Stimulated activated CD4-positive, alpha-beta T cell treated with anti-CD3 and anti-CD28 coated beads, Interleukin-2, amount 100 ng/mL, for 4 hours (primary cell): Measurements from ENCODE around the gene PRXL2B.

Source experiments
- DNase-seq: peaks from one replicate; pipeline ENCODE4 v3.0.0-alpha.2; 2020; ENCODE audit warnings: low read depth

Gene PRXL2B

DNA sequence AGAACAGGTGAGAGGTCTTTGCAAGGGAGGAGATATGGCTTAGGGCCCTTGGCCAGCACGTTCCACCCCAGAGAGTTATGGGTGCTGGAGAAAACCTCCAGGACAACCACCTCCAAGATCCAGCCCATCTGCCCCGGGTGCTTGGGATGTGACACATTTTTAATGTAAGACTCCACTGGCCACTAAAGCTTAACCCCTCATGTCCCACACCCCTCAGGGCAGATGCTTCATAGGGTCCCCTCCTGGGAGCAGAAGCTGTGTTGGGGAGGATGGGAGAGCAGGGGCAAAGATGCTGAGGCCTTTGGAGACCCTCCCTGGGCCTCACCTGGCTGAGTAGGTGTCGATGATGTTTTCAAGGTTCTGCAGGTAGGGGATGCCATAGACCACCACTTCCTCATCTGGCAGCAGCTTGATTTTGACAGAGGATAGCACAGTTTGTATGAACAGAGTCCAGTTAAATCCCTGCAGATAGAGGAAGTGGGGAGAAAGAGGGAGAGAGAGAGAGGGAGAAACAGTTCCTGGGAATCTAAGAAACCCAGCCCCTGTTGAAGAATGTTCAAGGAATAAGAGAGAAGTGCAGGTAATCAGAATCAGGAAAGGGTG is 11.9 kb downstream of the PRXL2B start:
- DNase-seq = no peak

DNA sequence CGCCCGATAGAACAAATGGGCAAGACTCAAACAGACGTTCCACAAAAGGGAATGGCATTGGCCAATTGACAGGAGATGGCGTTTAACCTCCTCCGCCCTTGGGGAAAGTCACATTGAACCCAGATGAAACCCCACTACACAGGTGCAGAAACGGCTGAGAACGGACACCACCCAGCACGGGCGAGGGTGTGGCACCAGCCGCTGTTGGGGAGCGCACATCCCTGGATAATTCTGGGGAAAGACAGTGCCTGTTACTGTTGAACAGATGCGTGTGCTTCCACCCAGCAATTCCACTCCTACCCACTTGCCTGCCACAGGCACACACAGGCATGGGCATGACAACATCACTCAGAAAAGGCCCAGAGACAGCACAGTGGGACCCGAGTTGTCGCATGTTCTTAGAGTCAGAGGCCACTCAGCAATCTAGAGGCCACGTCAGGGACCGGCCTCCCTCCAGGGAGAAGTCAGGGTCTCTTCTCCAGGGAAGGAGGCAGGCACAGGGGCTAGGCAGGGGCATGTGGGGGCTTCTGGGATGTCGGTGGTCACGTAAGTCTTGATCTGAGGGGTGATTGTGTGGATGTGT is 15.2 kb downstream of the PRXL2B start:
- no peak for DNase-seq

DNA sequence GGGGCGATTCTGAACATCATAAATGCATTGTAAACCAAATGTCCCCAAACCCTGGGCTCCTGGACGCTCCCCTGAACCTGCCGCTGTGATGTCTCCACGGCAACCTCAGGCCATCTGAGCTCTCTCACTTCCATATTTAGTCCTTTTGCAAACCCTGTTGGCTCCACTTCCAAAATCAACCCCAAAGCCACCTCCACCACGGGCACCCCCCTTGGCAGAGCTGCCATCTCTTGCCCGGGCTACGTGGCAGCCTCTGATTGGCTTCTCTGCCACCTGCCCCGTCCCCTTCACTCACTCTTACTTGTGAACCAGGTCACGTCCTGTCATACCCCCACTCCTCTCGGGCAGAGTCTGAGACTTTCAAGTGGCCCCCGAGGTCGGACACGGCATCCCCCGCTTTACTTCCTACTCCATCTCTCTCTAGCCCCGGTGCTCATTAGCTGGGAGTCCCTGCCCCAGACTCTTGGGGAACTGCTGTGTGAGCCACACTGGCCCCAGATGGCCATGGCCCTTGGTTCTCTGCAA is 15.8 kb downstream of the PRXL2B start:
- no peak for DNase-seq

DNA sequence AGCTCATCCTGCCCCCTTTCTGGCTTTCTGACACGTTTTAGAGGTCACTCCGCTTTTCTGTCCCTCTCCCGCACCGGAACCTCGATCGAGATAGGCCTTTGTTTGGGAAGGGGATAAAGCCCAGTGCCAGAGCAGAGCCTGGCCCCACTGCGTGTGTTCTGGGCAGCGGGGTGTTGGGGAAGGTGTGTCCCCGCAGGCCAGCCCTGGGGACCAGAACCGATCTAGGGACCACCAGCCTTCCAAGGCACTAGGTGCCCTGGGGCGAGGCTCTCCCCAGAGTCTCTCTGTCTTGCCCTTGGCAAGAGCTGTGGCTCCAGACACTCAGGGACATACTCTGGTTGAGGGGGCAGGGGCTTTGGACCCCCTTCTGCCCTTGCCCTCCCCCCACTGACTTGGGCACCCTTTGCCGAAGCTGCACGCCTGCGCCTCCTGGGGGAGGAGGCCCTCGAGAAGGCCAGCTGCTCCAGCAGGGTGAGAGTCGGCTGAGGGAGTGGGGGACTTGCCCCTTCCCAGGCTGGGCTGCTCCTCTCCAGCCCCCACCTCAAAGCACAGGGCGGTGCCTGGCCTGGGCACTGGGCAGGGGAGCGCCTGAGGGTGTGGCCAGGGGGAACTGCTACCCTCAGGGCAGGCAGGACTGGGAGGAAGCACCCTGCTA is 16.4 kb downstream of the PRXL2B start:
- DNase-seq = no peak

DNA sequence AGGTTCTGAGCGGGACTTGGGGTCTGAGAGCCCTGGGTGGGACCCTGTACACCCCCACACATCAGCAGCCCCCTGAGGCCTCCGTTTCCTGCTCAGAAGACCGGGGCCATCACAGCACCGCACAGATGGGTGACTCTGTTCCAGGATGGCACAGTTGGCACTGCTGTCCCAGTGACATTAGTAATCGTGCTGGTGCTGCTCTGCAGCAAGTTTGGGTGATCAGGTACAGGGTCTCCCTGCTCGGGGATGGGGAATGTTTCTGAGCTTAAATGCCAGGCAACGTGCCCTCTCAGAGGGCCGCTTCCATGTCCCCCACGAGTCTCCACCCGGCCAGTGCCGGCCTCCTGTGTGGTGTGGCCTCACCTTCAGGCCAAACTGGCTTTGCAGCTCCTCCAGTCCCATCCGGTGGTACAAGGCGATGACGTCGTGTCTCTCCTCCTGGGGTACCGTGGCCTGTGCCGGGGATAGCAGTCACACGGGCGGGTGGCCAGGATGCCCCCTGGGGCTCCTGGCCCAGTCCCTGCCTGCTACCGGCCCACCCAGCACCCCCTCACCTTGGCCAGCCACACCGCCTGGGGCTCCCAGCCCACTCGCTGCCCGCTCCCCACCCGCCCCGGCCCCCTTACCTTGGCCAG is 17.1 kb downstream of the PRXL2B start:
- no peak for DNase-seq

DNA sequence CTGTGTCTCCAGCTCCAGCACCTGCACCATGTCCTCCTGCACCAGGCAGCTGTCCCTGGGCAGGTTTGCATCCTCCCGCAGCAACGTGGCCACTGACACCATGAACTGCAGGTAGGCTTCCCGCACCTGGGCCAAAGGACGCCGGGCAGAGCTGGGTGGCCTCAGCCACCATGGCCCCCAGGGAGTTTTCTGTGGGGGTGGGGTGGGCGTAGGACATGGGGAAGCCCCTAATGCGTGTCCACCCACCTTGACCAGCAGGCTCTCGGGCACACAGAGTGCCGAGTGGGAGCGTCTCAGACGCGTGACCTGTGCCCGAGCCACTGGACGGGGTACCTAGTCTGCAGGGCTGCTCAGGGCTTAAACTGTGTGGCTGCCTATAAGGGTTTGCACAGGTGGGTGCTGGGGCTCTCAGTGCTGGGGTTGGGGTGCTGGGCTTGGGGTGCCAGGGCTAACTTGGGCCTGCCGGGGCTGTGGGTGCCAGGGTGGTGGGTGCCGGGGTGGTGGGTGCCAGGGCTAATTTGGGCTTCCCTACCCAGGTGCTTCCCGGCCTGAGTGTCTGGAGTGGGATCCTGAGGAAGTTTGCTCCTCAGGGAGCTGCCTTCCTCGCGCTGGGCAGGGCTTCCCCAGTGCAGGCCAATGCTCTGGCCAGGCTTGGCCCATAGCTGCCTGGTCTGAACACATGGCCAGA is 17.7 kb downstream of the PRXL2B start:
- no peak for DNase-seq

DNA sequence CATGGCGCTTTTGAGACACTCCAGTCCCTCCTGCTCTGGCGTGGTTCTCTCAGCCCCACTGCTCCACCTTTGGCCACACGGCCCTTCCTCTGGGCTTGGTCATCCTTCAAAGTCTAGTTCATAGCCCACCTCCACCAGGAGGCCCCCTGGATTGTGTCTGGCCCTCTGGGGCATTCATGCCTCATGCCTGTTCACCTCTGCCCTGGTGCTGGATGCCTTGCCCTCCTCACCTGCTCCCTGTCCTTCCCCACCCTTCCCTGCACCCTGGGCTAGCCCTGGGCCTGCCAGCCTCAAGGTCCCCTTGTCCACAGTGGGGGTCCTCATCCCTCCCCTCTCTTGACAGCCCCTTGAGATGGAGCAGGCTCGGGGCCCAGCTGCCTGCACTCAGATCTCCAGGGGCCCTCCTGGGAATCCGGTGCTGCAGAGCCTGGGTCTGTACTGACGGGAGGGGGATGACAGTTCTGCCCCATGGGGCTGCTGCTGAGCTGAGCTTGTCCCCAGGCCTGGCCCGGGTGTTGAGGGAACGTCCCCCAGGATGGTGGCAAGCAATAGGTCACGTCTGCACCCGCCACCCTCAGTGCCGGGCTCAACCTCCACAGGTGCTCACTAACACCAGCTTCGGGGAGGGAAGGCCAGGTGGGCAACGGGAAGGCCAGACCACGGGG is 18.4 kb downstream of the PRXL2B start:
- no peak for DNase-seq

DNA sequence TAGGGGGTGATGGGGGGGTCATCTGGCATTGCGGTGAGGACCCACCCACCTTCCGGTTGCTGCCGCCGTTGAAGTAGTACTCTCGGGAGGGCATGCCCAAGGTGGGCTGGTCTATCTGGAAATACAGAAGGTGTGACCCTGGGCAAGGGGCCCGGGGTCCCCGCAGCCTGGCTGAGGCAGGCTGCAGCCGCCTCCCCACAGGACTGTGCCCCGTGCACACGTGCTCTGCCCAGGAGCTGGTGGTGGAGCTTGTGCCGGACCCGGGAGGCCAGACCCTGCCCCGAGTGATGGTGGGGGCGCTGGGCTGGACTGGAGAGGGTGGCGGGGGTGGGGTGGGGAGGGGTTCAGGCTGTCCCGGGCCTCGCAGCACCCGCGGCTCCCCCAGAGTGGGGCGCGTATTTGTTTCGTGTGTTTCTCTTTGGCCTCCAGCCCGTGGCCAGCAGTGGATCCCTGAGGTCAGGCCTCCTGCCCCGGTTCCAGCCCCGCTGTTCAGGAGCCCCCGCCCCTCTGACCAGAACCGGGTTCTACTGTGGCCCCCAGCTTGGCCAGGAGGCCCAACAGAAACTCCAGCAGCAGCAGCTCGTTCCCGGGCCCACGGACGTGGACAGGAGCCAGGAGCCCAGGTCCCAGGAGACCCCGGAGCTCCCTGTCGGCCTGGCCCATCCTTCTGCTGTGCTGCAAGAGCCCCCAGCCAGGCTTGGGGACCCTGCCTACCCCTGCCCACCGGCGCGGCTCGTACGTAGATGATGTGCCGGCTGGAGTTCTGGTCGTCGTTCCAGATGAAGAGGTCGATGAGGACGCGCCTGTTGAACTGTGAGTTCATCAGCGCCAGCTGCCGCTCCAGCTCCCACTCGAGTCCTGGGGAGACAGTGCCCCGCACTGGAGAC is 19.2 kb downstream of the PRXL2B start:
- no peak for DNase-seq

DNA sequence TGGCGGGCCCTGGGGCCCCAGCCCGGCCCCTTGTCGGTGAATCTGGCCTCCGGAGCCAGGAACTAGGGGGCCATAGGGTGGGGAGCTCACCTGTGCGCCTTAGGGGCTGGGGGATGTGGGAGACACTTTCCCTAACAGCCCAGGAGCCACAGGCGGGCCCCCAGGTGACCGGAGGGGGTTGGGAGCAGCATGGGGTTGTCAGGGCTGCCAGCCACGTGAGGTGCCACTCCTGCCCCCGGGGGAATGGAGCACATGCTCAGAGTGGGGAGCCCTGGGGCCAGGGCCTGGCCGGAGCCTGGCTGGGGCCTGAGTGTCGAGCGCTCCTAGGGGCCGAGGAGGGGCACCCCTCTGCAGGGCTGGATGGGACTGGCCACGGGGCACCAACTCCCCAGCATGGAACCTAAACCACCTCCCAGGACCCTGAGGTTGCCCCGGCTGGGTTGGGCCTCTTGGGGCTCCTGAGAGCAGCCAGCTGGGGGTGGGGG is 19.9 kb downstream of the PRXL2B start:
- DNase-seq = no peak

DNA sequence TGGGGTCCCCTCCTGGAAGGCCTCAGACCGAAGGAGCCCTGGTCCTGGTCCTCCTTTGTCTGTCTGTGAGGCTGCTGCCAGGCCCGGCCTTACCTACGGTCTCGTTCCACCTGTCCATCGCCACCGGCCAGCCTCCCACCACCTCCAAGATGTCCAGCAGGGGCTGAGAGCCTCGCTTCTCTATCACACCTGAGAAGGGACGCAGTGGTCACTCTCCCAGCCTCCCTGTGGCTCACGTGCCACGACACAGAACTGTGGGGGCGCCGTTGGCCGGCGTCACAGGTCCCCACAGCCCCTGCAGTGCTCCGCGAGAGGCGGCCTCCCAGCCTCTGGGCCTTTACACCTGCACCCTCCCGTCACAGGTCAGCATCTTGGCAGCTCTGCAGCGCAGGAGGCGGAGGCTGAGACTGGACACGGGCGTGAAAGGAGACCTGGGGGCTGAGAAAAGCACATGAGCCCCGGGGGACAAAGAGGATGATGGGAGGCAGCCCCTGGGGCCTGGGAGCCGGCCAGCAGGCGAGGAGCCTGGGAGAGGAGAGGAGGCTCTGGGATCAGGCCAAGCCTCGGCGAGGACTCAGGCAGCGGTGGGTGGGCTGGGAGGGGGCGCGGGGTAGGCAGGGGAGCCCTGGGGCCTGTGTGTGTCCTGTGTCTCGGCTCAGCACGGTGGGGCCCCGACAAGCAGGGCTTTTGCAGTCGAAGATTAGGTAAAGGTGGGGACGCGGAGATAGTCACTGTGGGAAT is 20.5 kb downstream of the PRXL2B start:
- no peak for DNase-seq

DNA sequence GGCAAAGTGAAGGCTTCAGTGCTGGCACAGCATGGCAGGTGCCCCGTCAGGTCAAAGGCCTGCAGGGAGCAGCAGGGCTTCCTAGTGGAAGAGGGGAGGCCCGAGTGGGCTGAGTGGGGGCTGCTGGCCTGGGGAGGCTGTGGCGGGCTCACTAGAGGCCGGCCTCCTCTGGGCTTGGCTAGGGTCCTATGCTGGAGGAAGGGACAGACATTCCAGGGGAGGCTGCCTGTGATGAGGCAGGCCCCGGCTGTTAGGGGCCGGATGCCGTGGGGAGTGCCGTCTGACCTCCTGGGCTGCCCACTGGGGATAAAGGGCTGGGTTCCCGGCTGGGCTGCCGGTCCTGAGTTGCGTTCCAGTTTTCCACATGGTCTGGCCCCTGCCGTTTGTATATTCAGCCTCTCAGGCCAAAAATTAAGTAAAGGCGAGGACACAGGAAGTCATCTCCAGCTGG is 21.1 kb downstream of the PRXL2B start:
- no peak for DNase-seq

DNA sequence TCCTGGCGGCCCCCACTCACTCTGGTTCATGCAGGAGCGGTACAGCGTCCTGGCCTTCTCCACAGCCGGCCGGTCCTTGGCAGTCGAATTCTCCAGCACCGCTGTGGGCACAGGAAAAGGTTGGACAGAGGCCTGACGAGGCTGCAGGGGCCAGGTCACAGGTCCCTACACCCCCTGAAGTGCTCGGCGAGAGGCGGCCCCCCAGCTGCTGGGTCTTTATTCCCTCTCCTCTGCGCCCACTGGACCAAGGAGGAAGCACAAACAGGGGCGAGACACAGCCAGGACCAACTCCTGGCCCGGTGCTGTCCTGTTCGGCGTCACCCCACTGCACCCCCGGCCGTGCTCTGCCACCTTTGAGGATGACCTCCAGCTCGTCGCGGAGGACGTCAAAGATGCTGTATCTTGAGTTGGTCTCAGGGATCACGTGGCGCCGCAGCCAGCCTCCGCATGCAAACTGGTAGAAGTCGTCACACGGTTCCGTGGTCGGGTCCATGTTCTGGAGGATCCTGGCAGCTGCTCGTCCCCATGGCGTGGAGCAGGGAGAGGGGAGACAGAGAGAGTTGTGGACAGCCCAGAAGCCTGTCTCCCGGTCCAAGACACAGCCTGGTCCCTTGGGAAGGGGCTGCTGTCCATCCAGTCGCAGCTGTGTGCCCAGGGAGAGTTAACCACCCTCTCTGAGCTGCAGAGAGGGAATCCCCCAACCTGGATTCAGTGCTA is 22.9 kb downstream of the PRXL2B start:
- no peak for DNase-seq

DNA sequence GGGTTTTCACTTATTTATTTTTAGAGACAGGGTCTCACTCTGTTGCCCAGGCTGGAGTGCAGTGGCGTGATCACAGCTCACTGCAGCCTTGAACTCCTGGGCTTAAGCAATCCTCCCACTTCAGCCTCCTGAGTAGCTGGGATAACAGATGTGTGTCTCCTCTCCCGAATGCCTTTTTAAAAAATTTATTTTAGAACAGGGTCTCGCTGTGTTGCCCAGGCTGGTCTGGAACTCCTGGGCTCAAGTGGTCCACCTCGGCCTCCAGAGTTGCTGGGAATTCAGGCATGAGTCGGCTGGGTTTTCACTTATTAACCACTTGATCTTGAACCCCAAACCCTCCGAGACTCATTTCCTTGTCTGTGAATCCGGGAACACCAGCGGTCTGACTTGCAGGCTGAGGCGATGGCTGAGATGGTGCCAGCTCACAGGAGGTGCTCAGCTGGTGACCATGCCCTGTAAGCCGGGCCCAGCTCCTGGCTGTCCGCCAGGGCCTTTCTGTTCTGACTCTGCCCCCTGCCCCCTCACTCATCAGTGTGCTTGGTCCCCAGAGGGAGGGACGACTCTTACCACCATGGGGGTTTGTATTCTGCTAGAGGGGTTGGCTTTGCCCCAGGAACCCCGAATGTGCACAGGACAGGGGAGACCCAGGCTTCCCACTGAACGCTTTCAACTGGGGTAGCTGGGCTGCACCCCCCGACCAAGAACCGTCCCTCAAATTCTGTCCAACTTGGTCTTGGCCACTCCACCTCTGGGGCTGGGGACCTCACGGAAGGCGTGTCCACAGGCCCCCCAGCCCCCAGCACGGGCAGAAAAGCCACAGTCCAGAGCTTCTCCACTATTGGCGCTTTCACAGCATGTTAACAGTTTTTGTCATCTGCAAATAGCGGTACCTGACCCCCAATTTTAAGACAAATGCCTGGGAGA is 23.7 kb downstream of the PRXL2B start:
- no peak for DNase-seq

DNA sequence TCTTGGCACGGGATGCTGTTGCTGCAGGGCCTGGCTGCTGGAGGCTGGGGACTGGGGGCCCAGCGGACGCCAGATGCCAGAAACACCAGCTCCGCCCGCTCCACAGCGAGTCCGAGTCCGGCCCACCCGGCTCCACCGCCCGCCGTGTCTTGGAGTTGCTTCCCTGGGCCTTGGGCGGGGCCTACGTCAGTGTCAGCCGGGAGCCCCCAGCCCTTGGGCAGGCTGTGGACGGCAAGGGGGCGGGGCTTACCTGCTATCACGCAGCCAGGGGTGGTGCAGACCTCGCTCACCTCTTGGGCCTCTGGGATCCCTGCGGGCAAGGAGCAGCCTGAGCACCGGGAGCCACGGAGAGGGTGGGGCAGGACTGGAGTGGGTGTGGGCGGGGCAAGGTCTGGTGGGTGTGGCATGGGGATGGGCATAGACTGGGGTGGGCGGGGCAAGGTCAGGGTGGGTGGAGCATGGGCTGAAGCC is 24.5 kb downstream of the PRXL2B start:
- DNase-seq = no peak

DNA sequence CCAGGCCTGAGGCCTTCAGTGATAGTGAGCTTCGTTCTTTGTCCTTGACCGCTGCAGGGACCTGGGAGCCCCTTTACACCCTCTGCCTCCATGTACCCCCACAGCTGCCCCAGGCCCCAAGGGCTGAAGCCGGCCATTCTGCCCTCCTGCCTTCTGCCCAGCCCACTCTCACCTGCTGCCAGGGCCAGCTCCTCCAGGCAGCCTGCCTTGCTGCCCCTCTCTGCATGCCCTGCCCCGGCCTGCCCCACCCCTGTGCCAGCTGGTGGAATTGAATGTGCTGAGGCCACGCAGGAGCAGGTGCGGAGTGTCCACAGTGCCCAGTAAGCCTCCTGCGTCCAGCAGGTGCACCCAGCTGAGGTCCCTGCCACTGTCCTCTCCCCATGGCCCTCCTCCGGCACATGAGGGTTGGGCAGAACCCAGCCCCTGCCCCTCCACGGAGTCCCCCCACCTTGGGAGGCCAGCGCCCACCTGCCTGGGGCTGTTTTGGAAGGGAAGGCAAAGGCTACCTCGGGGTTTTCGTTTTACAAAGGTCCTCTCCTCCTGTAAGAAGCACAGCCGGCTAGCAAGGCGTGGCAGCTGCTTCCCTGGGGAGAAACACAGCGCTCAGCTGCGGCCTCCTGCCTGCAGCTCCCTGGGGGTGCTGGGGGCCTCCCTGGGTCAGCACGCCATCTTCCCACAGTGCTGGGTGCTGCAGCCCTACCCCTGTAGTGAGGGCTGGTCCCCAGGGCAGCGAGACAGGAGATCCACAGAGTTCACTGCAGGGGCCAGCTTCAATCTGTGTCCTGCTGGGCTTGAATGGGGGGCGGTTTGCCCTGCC is 25.3 kb downstream of the PRXL2B start:
- no peak for DNase-seq

DNA sequence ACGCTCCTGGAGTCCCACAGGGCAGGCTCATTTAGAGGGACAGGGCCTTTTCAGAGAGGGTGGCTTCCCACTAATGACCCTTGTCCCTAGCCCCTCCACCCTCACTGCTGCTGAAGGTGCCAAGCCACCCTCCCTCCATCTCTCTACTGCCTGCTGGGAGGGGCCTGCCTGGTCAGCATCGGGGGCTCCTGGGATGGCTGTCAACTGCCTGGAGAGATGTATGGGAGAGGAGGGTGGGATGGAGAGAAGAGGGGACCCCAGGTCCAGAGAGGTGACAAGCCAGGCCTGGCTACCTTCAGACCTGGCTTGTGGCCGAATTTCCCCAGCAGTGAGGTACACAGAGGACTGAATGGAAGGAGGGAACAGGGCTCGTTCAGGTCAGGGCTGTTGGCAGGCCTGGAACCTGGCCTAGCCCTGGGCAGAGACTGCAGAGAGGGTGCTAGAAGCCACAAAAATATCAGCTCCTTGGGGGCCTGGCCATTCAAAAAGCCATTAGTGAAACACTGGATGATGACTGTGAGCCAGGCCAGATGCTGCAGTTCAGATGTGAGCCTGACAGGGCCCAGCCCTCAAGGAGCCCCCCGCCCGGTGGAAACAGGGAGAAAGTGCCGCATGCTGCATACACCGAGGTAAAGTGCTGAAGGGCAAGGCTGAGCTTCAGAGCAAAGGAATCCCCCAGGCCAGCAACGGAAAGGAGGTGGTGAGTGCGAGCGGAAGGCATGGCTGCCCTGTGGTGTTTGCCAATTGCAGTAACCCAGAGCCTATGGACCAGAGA is 26.2 kb downstream of the PRXL2B start:
- DNase-seq = no peak
